NCI-H2196 treated with DMSO at 0.1 percent for 48 hours (cell line): ENCODE results near the gene NBAS.

Experiments used
- DNase-seq: peaks from one replicate; lab custom pipeline; 2025; ENCODE audit not compliant: unreplicated experiment; lab: John Stamatoyannopoulos, UW

The NBAS gene

GRCh38 chr2:15591692-15592463 lies 30.7 kb upstream of the NBAS start, which contains the start of gene DDX1:
Gene DDX1 (plus strand): TSS chr2:15591868. CDS start chr2:15591934, 66 bp downstream.
- peak; percentile 65 for DNase-seq

- no peak for DNase-seq
Measured at GRCh38 chr2:15591373-15591691, 30.2 kb upstream of the NBAS start.

GRCh38 chr2:15588329-15588919 lies 27.3 kb upstream of the NBAS start:
- peak; percentile 18 for DNase-seq

GRCh38 chr2:15584767-15585469 lies 23.8 kb upstream of the NBAS start:
- DNase-seq, result no peak

- no peak for DNase-seq
Measured at GRCh38 chr2:15584316-15584715, 23.2 kb upstream of the NBAS start.

- DNase-seq, result no peak
Measured at GRCh38 chr2:15583826-15584225, 22.7 kb upstream of the NBAS start.

- DNase-seq, result no peak
Measured at GRCh38 chr2:15582710-15583357, 21.7 kb upstream of the NBAS start.

- DNase-seq, result no peak
Measured at GRCh38 chr2:15580451-15580850, 19.3 kb upstream of the NBAS start.

GRCh38 chr2:15579641-15580040 lies 18.5 kb upstream of the NBAS start:
- DNase-seq, result no peak

- DNase-seq, result peak; percentile 59
Measured at GRCh38 chr2:15577071-15577735, 16.1 kb upstream of the NBAS start.

- DNase-seq, result no peak
Measured at GRCh38 chr2:15571729-15572128, 10.6 kb upstream of the NBAS start.

- DNase-seq, result no peak
Measured at GRCh38 chr2:15570104-15570503, 9.0 kb upstream of the NBAS start.

GRCh38 chr2:15568874-15569273 lies 7.7 kb upstream of the NBAS start:
- no peak for DNase-seq

- no peak for DNase-seq
Measured at GRCh38 chr2:15566912-15567311, 5.8 kb upstream of the NBAS start.

GRCh38 chr2:15565994-15566671 lies 5.0 kb upstream of the NBAS start:
- no peak for DNase-seq

GRCh38 chr2:15565392-15565791 lies 4.3 kb upstream of the NBAS start:
- no peak for DNase-seq

GRCh38 chr2:15563227-15564100 lies 2.3 kb upstream of the NBAS start:
- no peak for DNase-seq

GRCh38 chr2:15562354-15563031 lies 1.4 kb upstream of the NBAS start:
- DNase-seq, result no peak
